IMR-90 (cell line): Measurements from ENCODE around the gene MAML2. TPM values are rescaled to one million over a fixed set of nuclear protein-coding genes. Genes with fewer than 3 reads are reported as not detected.

Experiments used
- RCOR1 ChIP-seq: IDR thresholded peaks from 2 replicates; pipeline ENCODE4 v1.6.1; 2012; ENCODE audit warnings: mild to moderate bottlenecking, low read length, improper control_type of control experiment; ENCODE audit not compliant: insufficient replicate concordance
- RFX5 ChIP-seq: IDR thresholded peaks from 2 replicates; pipeline ENCODE4 v1.8.0; 2012; ENCODE audit warnings: low read depth, mild to moderate bottlenecking, low read length, moderate library complexity
- polyA plus RNA-seq, 3 experiments: library from polyadenylated mRNA; depleted of rRNA; stranded (reverse); fragments of >200 nt; gene quantifications; 2 replicates each; pipeline ENCODE4 v1.2.3, GENCODE V29; 2012; ENCODE audit warnings: low replicate concordance in 1 of 3
- total RNA-seq: library from RNA; depleted of rRNA; stranded (reverse); fragments of >200 nt; gene quantifications from 2 replicates; pipeline ENCODE4 v1.2.3, GENCODE V29; 2012
- TF ChIP-seq, protein P1 (sequence below): conservative IDR thresholded peaks from 2 replicates; pipeline ENCODE4 v1.5.1; 2012; ENCODE audit warnings: mild to moderate bottlenecking, low read depth, low read length, improper control_type of control experiment

The MAML2 gene
- total and polyA plus RNA-seq, 2 of the 4 experiments (the other 2 are of a cell fraction) = 15.0 to 19.5 TPM

DNA sequence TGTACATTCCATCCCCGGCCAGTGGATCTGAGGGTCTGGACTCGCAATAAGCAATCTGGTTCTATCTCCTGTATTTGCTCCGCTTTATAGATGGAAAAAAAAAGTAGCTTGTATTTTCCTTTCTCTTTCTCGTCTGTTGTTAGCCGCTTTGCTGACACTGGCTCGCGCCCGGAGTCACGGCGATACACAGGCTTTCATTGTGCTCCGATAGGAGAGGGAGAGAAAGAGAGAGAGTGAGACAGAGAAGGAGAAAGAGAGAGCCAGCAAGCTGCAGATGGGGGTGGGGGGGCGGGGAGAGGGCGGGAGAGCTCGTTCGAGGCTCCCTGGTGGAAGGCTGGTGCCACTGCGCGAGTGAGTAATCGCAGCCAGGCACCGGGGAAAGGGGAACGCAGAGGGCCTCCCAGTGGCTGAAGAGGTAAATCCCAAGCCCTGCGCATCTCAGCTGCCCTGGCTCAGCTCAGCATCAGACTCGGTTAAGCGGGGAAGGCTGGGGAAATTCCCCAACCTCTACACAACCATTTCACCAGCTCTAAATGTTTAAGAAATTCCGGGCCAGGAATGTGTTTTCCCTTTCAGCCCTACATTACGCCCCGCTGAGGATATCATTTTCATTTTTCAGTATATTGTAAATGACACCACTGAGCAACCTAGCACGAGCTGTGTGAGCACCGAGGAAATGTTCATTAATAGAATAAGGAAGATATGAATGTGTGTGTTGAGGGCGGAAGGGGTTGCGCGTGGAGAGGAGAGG is at the start of gene MAML2 (continued):
- TF ChIP-seq RFX5 (no peak), RCOR1 (no peak)
- TF ChIP-seq, protein P1, sequence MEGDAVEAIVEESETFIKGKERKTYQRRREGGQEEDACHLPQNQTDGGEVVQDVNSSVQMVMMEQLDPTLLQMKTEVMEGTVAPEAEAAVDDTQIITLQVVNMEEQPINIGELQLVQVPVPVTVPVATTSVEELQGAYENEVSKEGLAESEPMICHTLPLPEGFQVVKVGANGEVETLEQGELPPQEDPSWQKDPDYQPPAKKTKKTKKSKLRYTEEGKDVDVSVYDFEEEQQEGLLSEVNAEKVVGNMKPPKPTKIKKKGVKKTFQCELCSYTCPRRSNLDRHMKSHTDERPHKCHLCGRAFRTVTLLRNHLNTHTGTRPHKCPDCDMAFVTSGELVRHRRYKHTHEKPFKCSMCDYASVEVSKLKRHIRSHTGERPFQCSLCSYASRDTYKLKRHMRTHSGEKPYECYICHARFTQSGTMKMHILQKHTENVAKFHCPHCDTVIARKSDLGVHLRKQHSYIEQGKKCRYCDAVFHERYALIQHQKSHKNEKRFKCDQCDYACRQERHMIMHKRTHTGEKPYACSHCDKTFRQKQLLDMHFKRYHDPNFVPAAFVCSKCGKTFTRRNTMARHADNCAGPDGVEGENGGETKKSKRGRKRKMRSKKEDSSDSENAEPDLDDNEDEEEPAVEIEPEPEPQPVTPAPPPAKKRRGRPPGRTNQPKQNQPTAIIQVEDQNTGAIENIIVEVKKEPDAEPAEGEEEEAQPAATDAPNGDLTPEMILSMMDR = peak; percentile 99
